Adrenal gland (tissue), 12 donors: Measurements from ENCODE around the gene OR10A4. TPM values are rescaled to one million over a fixed set of nuclear protein-coding genes. Genes with fewer than 3 reads are reported as not detected.
"Not testable (repeated sequence)": the region's sequence is repeated elsewhere in the genome, so short reads cannot be mapped to it uniquely, and the experiment has no call there.

Experiments used
- DNase-seq, 7 donors: peaks; one replicate each; pipeline ENCODE4 v3.0.0-alpha.2; 2019 to 2020
- H3K27ac ChIP-seq, 5 donors: fragments of 200-600 bp; sonication (generic) in 4 of 5; 1 replicate in 3 of 5; 2 replicates in 2 of 5; pipeline versions ENCODE4 v1.5.1 to v1.8.0; 2016 to 2020; ENCODE audit warnings: mild to moderate bottlenecking in 1 of 5
- H3K27me3 ChIP-seq: fragments of 200-600 bp; 2 replicates; pipeline ENCODE4 v1.8.0; 2021
- H3K36me3 ChIP-seq, 2 donors: fragments of 200-600 bp; replicated peaks in 1 of 2; 1 replicate in 1 of 2; 2 replicates in 1 of 2; pipeline versions ENCODE4 v1.5.1 to v1.8.0; 2018 to 2022
- H3K4me1 ChIP-seq, 2 donors: fragments of 200-600 bp; replicated peaks in 1 of 2; 1 replicate in 1 of 2; 2 replicates in 1 of 2; pipeline versions ENCODE4 v1.5.1 to v1.8.0; 2018 to 2021
- H3K4me3 ChIP-seq, 4 donors: fragments of 200-600 bp; sonication (generic) in 3 of 4; one replicate each; pipeline ENCODE4 v1.5.1; 2016 to 2018
- H3K9me3 ChIP-seq, 3 donors: fragments of 200-600 bp; sonication (generic) in 1 of 3; replicated peaks in 1 of 3; 1 replicate in 2 of 3; 2 replicates in 1 of 3; pipeline versions ENCODE4 v1.5.1 to v1.8.0; 2016 to 2021
- CTCF ChIP-seq, 6 experiments: fragments of 450-650 bp in 4 of 6; fragments of 200-600 bp in 2 of 6; sonication (generic) in 1 of 6; IDR thresholded peaks; 1 replicate in 5 of 6; 2 replicates in 1 of 6; pipeline versions ENCODE4 v1.5.1 to v1.8.0; 2016 to 2021; ENCODE audit warnings: antibody characterized with exemption in 6 of 6, mild to moderate bottlenecking in 2 of 6, moderate library complexity in 1 of 6
- POLR2A ChIP-seq, 2 donors: fragments of 450-650 bp; IDR thresholded peaks; one replicate each; pipeline ENCODE4 v1.6.1; 2017; ENCODE audit warnings: antibody characterized with exemption in 2 of 2, mild to moderate bottlenecking in 2 of 2, moderate library complexity in 1 of 2
- WGBS, 4 donors: extraction: QIAGEN DNeasy Blood & Tissue Kit in 2 of 4; methylation state at CpG; one replicate each; pipeline versions ENCODE4 v1.1.5 to v1.1.7; 2013 to 2017; 5-methylcytosine and 5-hydroxymethylcytosine counted together
- intact Hi-C, 2 donors: fragments of 100-400 bp; cut with DNase I; formaldehyde crosslinking; loops; one replicate each; pipeline versions ENCODE4 v1.14.1 to v1.15.0; 2022 to 2023
- polyA plus RNA-seq, 3 donors: library from polyadenylated mRNA; stranded (reverse); fragments of 200-250 nt in 2 of 3; fragments of 350-450 nt in 1 of 3; fragmentation: Illumina TruSeq in 1 of 3; extraction: RNeasy Lipid Tissue Mini Kit (QIAGEN cat#74804) in 1 of 3; gene quantifications; one replicate each; pipeline ENCODE4 v1.2.3, GENCODE V29; 2013 to 2014
- total RNA-seq, 9 donors: library from RNA; depleted of rRNA in 4 of 9; stranded (reverse); fragments of >200 nt in 4 of 9; fragments of 120-200 nt in 1 of 9; fragmentation: NEBNext Ultra II Directional in 1 of 9; extraction: Animal tissue kit (Norgen Biotek cat#: 25700) in 1 of 9; gene quantifications; one replicate each; pipeline versions ENCODE4 v1.1.0 to v1.2.4, GENCODE V29; 2013 to 2023
- donor health status: healthy with polysubstance abuse.
- donor health status: Bipolar disorder and iron deficiency.
- donor health status: DM: yes; HTN: yes; CAD: no.
- donor health status: DM: no; HTN: no; CAD: no.
- donor health status: DM: no; HTN: no; CAD: no.
- donor health status: DM: yes; HTN: yes; CAD: no.

OR10A4 gene
- total and polyA plus RNA-seq, 12 donors = not detected

GRCh38 chr11:6894097-6894496, 17.7 kb downstream of the OR10A4 start:
- Histone ChIP-seq H3K4me1 (no peaks in the 10 kb centered on the region), H3K9me3 (no peaks in the 10 kb centered on the region), H3K27ac (no peak overlapping the region), H3K27me3 (peaks cover 4% of the 10 kb centered on the region), H3K36me3 (no peaks in the 10 kb centered on the region), H3K4me3 (no peak overlapping the region)
- TF ChIP-seq CTCF (IDR thresholded peaks at IDR 0.05) (no peak), POLR2A (IDR thresholded peaks at IDR 0.05) (no peak)
- no peak for DNase-seq
- intact Hi-C loops = no loop called here

GRCh38 chr11:6895010-6895409, 18.6 kb downstream of the OR10A4 start:
- no peak for TF ChIP-seq POLR2A (IDR thresholded peaks at IDR 0.05)
- Histone ChIP-seq H3K9me3 (no peaks in the 10 kb centered on the region), H3K4me1 (no peaks in the 10 kb centered on the region), H3K4me3 (no peak overlapping the region), H3K36me3 (no peaks in the 10 kb centered on the region), H3K27ac (no peak overlapping the region), H3K27me3 (peaks cover 4% of the 10 kb centered on the region)
- intact Hi-C loops = no loop called here
- DNase-seq = no peak

- no peak for DNase-seq
- no peak for TF ChIP-seq POLR2A (IDR thresholded peaks at IDR 0.05)
- no peak for TF ChIP-seq CTCF (IDR thresholded peaks at IDR 0.05)
- no peaks in the 10 kb centered on the region for H3K27me3 ChIP-seq
- H3K4me3 ChIP-seq = no peak overlapping the region
- H3K27ac ChIP-seq = no peak overlapping the region
- no peaks in the 10 kb centered on the region for H3K9me3 ChIP-seq
- H3K36me3 ChIP-seq = no peaks in the 10 kb centered on the region
- 48 to 64% (median 58%) methylated on average over 1 of the region's 1 CpG for WGBS, 4 donors
- intact Hi-C loops = no loop called here
- H3K4me1 ChIP-seq = no peaks in the 10 kb centered on the region
Measured at GRCh38 chr11:6898911-6899310, 22.5 kb downstream of the OR10A4 start.

- Histone ChIP-seq H3K36me3 (no peaks in the 10 kb centered on the region), H3K9me3 (no peaks in the 10 kb centered on the region), H3K4me3 (no peak overlapping the region), H3K4me1 (no peaks in the 10 kb centered on the region), H3K27me3 (no peaks in the 10 kb centered on the region), H3K27ac (no peak overlapping the region)
- TF ChIP-seq CTCF (IDR thresholded peaks at IDR 0.05) (no peak), POLR2A (IDR thresholded peaks at IDR 0.05) (no peak)
- WGBS, 4 donors = 57 to 78% (median 68%) methylated on average over 2 of the region's 2 CpGs
- intact Hi-C loops = no loop called here
- DNase-seq = no peak
Measured at GRCh38 chr11:6900327-6900999, 24.0 kb downstream of the OR10A4 start.

- H3K36me3 ChIP-seq, H3K4me1 ChIP-seq, intact Hi-C loops, DNase-seq, H3K27ac ChIP-seq, H3K9me3 ChIP-seq, H3K4me3 ChIP-seq, H3K27me3 ChIP-seq: not testable (repeated sequence)
- whole genome bisulfite sequencing, 4 donors = 75 to 85% (median 81%) methylated on average over 13 of the region's 13 CpGs
Measured at GRCh38 chr11:6904804-6905203, 28.4 kb downstream of the OR10A4 start.
